ENCODE results near the gene YPEL4.

YPEL4 gene

DNA sequence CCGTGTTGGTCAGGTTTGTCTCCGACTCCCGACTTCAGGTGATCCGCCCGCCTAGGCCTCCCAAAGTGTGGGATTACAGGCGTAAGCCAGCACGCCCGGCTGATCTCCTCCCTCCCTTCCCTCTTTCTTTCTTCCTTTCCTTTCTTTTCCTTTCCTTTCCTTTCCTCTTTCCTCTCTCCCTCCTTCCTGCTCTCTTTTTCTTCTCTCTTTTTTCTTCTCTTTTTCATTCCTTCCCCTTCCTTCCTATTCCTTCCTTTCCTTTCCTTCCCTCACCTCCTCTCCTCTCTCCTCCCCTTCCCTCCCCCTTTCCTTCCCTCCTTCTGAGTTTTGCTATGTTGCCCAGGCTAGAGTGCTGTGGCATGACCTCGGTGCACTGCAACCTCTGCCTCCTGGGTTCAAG, 14.3 kb upstream of the YPEL4 start:
- H3K27me3 ChIP-seq (ENCODE audit: insufficient read depth, low read depth, severe bottlenecking), result no peaks in the 10 kb centered on the region
- H3K36me3 ChIP-seq, result peaks cover 33% of the 10 kb centered on the region
- DNase-seq, result no peak
- no peak overlapping the region for H3K4me3 ChIP-seq (ENCODE audit: low read depth, low read length)
- TF ChIP-seq, protein P1, sequence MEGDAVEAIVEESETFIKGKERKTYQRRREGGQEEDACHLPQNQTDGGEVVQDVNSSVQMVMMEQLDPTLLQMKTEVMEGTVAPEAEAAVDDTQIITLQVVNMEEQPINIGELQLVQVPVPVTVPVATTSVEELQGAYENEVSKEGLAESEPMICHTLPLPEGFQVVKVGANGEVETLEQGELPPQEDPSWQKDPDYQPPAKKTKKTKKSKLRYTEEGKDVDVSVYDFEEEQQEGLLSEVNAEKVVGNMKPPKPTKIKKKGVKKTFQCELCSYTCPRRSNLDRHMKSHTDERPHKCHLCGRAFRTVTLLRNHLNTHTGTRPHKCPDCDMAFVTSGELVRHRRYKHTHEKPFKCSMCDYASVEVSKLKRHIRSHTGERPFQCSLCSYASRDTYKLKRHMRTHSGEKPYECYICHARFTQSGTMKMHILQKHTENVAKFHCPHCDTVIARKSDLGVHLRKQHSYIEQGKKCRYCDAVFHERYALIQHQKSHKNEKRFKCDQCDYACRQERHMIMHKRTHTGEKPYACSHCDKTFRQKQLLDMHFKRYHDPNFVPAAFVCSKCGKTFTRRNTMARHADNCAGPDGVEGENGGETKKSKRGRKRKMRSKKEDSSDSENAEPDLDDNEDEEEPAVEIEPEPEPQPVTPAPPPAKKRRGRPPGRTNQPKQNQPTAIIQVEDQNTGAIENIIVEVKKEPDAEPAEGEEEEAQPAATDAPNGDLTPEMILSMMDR (IDR thresholded peaks at IDR 0.05; ENCODE audit: low read depth, low read length), result no peak
- H3K27ac ChIP-seq, result no peak overlapping the region
- no peaks in the 10 kb centered on the region for H3K9me3 ChIP-seq (ENCODE audit: severe bottlenecking)

DNA sequence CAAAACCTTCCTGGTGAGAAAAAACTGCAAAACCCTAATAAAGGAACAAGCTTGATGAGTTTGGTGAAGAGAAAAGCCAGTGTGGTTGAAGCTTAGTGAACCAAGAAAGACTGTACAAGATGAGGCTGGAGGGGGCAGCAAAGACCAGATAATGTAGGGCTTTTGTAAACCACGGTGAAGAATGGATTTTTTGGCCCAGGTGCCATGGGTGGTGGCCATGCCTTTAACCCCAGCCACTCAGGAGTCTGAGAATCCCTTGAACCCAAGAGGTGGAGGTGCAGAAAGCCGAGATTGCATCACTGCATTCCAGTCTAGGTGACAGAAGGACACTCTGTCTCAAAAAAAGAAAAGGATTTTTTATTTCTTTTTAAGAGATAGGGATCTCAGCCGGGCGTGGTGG, 13.2 kb upstream of the YPEL4 start:
- H3K27me3 ChIP-seq (ENCODE audit: insufficient read depth, low read depth, severe bottlenecking), result no peaks in the 10 kb centered on the region
- TF ChIP-seq, protein P1 (IDR thresholded peaks at IDR 0.05; ENCODE audit: low read depth, low read length), result peak; percentile 41; the same call in 1 of the 2 replicates
- peaks cover 29% of the 10 kb centered on the region for H3K36me3 ChIP-seq
- H3K27ac ChIP-seq, result no peak overlapping the region
- no peak overlapping the region for H3K4me3 ChIP-seq (ENCODE audit: low read depth, low read length)
- no peaks in the 10 kb centered on the region for H3K9me3 ChIP-seq (ENCODE audit: severe bottlenecking)
- no peak for DNase-seq

DNA sequence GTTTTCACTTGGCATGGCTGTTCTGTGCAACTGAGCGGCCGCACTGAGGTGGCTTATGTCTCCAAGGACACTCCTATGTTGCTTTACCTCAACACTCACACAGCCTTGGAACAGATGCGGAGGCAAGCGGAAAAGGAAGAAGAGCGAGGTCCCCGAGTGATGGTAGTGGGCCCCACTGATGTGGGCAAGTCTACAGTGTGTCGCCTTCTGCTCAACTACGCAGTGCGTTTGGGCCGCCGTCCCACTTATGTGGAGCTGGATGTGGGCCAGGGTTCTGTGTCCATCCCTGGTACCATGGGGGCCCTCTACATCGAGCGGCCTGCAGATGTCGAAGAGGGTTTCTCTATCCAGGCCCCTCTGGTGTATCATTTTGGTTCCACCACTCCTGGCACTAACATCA, 10.0 kb upstream of the YPEL4 start:
- Histone ChIP-seq H3K9me3 (ENCODE audit: severe bottlenecking) (no peaks in the 10 kb centered on the region), H3K27me3 (ENCODE audit: insufficient read depth, low read depth, severe bottlenecking) (no peaks in the 10 kb centered on the region), H3K36me3 (peaks cover 28% of the 10 kb centered on the region), H3K4me3 (ENCODE audit: low read depth, low read length) (no peak overlapping the region), H3K27ac (no peak overlapping the region)
- TF ChIP-seq, protein P1 (IDR thresholded peaks at IDR 0.05; ENCODE audit: low read depth, low read length), result no peak
- DNase-seq, result no peak

DNA sequence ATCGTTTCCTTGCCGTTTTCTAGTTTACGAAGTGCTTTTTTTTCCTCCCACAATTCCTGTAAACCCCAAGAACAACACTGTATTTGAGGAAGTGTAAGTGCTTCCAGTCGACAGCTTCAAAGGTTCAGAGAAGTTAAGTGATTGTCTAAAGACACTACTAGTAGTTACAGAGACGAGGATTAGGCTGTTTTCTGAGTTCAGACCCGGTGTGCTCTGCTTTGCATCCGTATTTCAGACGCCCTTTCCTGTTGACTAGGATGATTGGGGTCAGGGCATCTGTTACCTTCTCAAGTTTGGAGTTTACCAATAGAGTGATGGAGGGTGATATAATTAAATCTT, 8.3 kb upstream of the YPEL4 start:
- Histone ChIP-seq H3K9me3 (ENCODE audit: severe bottlenecking) (no peaks in the 10 kb centered on the region), H3K27me3 (ENCODE audit: insufficient read depth, low read depth, severe bottlenecking) (no peaks in the 10 kb centered on the region), H3K27ac (peak overlapping the region; percentile 40), H3K36me3 (peaks cover 28% of the 10 kb centered on the region), H3K4me3 (ENCODE audit: low read depth, low read length) (peak overlapping the region; percentile 97)
- no peak for DNase-seq
- TF ChIP-seq, protein P1 (IDR thresholded peaks at IDR 0.05; ENCODE audit: low read depth, low read length), result no peak

DNA sequence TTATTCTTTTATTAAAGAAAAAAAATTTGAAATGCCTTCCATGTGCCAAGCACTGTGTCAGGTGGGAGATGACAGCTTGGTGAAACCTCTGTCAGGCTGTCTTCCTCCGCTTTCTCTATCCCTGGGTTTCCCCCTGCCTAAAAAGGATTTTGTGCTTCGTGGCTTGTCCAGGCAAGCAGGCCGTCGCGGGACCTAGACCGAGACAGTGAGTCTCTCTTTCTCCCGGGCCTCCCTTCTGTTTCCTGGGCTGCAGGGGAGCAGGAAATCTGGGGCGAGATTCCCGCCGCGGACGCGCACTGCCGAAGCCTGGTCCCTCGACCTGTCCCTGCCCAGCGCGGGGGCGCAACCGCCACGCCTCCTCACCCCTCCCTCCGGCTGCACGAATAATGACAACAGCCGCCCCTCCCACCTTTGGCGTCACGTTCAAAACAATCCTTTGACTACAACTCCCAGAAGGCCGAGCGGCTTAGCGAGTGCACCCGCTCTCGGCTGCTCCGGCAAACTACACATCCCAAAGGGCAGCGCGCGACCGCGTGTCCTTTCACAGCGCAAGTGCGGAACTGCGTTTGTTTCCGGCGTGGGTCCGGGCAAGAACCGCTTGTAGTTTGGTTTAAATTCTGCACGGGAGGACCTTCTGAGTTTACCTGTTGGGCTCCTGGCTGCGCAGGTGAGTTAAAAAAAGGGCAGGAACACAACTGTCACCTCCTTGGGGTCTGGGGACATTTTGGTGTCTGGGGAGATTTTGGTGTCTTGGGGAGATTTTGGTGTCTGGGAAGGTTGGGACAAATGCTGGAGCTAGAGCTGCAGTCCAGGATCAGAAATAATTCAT, 7.7 kb upstream of the YPEL4 start, which contains the start of gene CLP1:
CLP1 (plus strand) TSS at position 569 of the 829 bp plus-strand sequence. CDS start 1,715 bp downstream, outside the sequence.
- peak; percentile 99 for DNase-seq
- Histone ChIP-seq H3K27me3 (ENCODE audit: insufficient read depth, low read depth, severe bottlenecking) (no peaks in the 10 kb centered on the region), H3K36me3 (peaks cover 27% of the 10 kb centered on the region), H3K27ac (peak within 1 kb of the TSS; percentile 91), H3K9me3 (ENCODE audit: severe bottlenecking) (no peaks in the 10 kb centered on the region), H3K4me3 (ENCODE audit: low read depth, low read length) (peak within 1 kb of the TSS; percentile 97)
- TF ChIP-seq, protein P1 (IDR thresholded peaks at IDR 0.05; ENCODE audit: low read depth, low read length), result no peak

DNA sequence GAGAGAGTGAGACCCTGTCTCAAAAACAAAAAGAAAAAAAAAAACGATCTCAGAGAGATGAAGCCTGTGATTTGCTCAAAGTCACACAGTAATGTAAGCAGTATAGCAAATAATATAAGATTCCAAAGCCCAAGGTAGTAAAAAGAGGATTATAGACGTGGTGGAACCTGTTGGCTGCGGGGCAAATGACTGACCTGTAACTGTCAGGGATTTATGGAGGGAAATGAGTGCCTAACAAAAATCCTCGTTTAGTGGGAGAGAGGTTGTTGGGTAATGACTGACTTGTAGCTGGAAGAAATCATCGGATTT, 7.1 kb upstream of the YPEL4 start:
- Histone ChIP-seq H3K36me3 (peaks cover 21% of the 10 kb centered on the region), H3K4me3 (ENCODE audit: low read depth, low read length) (peak overlapping the region; percentile 97), H3K27me3 (ENCODE audit: insufficient read depth, low read depth, severe bottlenecking) (peaks cover under 1% of the 10 kb centered on the region), H3K9me3 (ENCODE audit: severe bottlenecking) (no peaks in the 10 kb centered on the region), H3K27ac (peak overlapping the region; percentile 91)
- DNase-seq, result no peak
- TF ChIP-seq, protein P1 (IDR thresholded peaks at IDR 0.05; ENCODE audit: low read depth, low read length), result no peak

Data from WERI-Rb-1 (cell line).